GM18858 (cell line): ENCODE measurements around the gene NOL9.

Source experiments
- ATAC-seq: cut with Tn5 transposase; IDR thresholded peaks from one replicate; pipeline ENCODE4 v1.9.1; 2021; ENCODE audit not compliant: unreplicated experiment

Gene NOL9

GRCh38 chr1:6590046-6590445 is 35.7 kb upstream of the NOL9 start:
- ATAC-seq, result no peak

DNA sequence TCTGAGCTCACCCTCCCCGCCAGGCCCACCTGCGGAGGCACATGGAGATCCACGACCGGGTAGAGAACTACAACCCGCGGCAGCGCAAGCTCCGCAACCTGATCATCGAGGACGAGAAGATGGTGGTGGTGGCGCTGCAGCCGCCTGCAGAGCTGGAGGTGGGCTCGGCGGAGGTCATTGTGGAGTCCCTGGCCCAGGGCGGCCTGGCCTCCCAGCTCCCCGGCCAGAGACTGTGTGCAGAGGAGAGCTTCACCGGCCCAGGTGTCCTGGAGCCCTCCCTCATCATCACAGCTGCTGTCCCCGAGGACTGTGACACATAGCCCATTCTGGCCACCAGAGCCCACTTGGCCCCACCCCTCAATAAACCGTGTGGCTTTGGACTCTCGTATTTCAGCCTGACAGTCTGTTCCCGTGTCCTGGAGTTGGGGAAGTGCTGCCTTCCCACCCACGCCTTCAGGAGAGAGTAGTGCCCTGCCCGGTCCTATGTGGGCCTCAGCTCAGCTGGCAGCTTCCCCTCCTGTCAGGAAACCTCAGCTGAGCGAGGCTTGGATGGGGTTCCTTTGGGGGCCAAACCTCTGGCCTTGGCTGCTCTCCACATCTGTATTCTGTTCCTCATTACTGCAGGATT is 34.7 kb upstream of the NOL9 start:
- ATAC-seq, result no peak

GRCh38 chr1:6588128-6588892 is 34.0 kb upstream of the NOL9 start:
- ATAC-seq, result no peak

DNA sequence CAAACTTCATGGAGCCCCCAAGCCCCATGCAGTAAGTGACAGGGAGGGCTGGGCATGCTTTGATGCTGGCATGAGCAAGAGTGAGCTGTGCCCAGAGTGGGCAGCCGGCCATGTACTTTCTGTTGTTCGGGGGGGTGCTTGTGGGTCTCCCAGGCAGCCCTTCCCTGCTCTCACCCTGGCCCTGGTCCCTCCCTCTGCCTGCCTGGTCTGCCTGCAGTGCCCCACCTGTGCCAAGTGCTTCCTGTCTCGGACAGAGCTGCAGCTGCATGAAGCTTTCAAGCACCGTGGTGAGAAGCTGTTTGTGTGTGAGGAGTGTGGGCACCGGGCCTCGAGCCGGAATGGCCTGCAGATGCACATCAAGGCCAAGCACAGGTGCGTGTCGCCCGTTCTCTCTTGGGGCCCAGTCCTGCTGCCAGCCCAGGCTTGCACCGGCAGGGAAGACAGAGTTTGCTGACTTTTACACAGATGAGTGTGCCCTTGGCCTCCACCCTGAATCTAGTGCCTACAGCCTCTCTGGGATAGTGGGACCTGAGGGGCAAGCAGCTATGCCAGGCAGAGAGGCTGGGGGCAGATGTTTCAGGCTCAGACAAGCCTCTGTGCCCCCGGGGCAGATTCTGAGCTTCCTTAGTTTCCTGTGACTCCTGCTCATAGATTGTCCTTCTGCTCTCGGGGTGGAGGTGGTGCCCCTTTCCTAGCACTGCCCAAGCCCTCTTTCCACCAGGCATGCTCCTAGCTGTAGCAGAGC is 33.1 kb upstream of the NOL9 start:
- ATAC-seq, result no peak

DNA sequence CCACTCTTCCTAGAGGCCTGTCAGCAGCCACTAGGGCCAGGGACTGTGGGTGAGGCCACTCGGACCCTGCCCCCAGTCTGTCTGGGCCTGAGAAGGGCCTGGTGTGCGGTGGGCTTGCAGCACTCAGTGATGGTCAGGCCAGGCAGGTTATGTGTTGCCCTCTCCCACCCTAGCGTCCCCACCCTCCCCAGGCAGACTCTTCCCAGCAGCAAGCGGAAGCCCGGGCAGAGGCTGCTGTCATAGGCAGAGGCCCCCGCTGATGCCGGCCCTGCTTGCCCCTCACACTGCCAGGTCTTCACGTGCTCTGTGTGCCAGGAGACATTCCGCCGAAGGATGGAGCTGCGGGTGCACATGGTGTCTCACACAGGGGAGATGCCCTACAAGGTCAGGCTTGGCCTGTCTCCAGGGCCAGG is 32.1 kb upstream of the NOL9 start:
- ATAC-seq, result no peak

DNA sequence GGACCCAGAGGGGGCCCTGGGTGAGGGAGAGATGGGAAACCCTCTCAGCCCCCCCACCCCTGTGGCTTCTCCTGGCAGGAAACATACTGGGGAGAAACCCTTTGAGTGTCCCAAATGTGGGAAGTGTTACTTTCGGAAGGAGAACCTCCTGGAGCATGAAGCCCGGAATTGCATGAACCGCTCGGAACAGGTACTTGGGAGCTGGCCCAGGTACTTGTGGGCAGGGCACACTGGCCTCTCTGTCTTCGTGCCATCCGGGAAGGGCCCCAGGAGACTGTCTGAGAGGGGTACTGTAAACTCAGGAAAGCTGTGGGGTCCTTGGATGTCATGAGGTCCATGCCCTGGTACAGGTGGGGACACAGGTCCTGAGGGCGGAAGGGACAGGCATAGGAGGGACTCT is 31.5 kb upstream of the NOL9 start:
- ATAC-seq, result no peak

GRCh38 chr1:6585081-6585722 is 30.9 kb upstream of the NOL9 start:
- no peak for ATAC-seq

DNA sequence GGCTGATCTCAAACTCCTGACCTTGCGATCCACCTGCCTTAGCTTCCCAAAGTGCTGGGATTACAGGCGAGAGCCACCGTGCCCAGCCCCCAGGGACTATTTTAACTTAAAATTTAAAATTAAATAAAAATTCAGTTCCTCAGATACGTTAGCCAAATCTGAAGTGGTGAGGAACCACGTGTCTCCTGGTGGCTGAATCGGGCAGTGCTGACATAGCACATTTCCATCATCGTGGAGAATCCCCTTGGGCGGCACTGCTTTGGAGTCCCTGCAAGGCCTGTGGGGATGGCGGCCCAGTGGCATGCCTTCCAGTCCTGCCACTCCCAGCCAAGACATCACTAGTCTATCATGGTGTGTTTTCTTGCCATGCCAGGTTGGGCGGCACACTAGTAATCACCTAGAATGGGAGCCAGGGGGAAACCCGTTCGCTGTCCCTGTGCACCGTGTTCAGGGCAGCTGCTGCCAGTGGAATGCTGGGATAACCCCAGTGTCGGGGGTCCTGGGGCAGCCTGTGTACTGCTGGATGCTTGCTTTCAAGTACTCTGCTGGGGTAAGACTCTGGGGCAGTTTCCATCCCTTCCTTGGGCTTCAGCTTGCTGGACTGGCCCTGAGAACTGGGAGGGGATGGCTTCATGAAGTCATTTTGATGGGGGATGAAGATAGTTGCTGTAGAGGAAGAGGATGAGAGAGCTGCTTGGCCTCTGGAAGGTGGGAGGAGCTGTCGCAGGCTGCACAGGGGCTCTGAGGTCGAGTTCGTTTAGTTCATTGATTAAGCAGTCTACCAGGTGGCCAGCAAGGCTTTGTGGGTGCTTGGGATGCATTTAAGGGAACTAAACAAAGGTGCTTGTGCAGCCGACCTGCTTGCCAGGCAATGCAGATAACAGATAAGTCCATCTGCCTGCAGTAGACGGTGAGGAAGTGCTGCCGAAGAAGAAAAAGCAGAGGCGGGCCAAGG is 30.1 kb upstream of the NOL9 start:
- no peak for ATAC-seq

- no peak for ATAC-seq
Observed at GRCh38 chr1:6582370-6582769, 28.1 kb upstream of the NOL9 start.

DNA sequence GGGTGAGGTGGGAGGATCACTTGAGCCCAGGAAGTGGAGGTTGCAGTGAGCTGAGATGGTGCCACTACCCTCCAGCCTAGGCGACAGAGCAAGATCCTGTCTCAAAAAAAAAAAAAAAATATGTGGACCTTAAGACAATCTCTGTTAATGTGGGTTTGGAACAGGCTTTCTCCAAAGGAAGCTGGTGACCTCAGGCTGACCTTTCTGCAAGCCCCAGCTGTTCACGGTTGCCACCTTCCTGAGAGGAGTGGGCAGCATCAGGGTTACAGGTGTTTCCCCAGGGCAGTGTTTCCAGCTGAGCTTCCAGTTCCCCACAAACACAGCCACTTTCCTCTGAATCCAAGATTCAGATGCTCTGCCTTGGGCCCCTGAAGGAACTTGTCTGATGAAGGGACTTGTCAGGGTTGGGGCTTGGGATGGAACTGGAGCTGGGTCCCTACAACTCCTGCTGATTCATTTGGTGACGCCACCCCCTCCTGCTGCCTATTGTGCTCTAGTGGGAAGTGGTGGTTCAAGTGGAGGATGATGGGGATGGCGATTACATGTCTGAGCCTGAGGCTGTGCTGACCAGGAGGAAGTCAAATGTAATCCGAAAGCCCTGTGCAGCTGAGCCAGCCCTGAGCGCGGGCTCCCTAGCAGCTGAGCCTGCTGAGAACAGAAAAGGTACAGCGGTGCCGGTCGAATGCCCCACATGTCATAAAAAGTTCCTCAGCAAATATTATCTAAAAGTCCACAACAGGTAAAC is 27.4 kb upstream of the NOL9 start:
- ATAC-seq, result no peak

DNA sequence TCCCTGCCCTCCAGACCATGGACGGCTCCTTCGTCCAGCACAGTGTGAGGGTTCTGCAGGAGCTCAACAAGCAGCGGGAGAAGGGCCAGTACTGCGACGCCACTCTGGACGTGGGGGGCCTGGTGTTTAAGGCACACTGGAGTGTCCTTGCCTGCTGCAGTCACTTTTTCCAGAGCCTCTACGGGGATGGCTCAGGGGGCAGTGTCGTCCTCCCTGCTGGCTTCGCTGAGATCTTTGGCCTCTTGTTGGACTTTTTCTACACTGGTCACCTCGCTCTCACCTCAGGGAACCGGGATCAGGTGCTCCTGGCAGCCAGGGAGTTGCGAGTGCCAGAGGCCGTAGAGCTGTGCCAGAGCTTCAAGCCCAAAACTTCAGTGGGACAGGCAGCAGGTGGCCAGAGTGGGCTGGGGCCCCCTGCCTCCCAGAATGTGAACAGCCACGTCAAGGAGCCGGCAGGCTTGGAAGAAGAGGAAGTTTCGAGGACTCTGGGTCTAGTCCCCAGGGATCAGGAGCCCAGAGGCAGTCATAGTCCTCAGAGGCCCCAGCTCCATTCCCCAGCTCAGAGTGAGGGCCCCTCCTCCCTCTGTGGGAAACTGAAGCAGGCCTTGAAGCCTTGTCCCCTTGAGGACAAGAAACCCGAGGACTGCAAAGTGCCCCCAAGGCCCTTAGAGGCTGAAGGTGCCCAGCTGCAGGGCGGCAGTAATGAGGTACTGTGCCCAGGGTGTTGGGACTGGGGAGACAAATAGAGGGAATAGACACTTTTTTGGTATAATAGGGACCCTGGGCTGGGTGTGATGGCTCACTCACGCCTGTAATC is 26.5 kb upstream of the NOL9 start:
- ATAC-seq, result no peak

DNA sequence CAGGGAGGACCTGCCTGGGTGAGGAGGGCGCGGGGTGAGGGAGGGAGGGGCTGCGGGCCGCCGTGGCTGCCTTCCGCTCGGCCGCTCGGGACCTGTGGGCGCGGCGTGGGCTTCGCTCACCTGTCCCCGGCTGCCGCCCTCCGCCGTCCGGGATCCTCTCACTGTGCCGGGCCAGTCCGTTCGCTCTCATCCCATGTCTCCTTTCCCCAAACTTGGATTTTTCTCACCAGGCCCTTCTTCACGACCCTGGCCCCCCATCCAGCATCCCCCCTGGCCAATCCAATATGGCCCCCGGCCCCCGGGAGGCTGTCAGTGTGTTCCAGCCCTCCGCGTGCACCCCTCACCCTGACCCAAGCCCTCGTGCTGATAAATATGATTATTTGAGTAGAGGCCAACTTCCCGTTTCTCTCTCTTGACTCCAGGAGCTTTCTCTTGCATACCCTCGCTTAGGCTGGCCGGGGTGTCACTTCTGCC is 25.8 kb upstream of the NOL9 start:
- no peak for ATAC-seq

DNA sequence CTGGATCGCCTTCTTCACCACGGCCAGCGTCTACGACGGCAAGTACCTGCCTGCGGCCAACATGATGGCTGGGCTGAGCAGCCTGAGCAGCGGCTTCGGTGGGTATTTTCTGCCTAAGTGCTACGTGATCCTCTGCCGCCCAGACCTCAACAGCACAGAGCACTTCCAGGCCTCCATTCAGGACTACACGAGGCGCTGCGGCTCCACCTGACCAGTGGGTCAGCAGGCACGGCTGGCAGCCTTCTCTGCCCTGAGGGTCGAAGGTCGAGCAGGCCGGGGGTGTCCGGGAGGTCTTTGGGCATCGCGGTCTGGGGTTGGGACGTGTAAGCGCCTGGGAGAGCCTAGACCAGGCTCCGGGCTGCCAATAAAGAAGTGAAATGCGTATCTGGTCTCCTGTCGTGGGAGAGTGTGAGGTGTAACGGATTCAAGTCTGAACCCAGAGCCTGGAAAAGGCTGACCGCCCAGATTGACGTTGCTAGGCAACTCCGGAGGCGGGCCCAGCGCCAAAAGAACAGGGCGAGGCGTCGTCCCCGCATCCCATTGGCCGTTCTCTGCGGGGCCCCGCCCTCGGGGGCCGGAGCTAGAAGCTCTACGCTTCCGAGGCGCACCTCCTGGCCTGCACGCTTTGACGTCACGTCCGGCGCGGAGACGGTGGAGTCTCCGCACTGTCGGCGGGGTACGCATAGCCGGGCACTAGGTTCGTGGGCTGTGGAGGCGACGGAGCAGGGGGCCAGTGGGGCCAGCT is 25.2 kb upstream of the NOL9 start, which contains the start of gene ZBTB48:
TSS of gene ZBTB48 (plus strand) at position 621 of the 745 bp plus-strand sequence. CDS start 616 bp downstream, outside the sequence.
- peak; percentile 91 for ATAC-seq

GRCh38 chr1:6578624-6579373 is 24.5 kb upstream of the NOL9 start:
- no peak for ATAC-seq

GRCh38 chr1:6577831-6578525 is 23.7 kb upstream of the NOL9 start:
- ATAC-seq, result no peak

DNA sequence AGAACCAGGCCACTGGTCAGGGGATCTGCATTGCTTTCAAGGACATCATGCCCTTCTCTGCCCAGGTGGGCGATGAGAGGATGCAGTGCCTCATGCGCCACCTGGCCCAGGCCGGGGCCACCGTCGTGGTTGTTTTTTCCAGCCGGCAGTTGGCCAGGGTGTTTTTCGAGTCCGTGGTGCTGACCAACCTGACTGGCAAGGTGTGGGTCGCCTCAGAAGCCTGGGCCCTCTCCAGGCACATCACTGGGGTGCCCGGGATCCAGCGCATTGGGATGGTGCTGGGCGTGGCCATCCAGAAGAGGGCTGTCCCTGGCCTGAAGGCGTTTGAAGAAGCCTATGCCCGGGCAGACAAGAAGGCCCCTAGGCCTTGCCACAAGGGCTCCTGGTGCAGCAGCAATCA is 20.5 kb upstream of the NOL9 start:
- no peak for ATAC-seq
